ENCODE data around the gene SNRPB2. TPM values are rescaled to one million over a fixed set of nuclear protein-coding genes. Genes with fewer than 3 reads are reported as not detected.

SNRPB2 gene
- total RNA-seq, 4 donors from 2014 or later, result 8.2 to 59.5 (median 36.4) TPM

DNA sequence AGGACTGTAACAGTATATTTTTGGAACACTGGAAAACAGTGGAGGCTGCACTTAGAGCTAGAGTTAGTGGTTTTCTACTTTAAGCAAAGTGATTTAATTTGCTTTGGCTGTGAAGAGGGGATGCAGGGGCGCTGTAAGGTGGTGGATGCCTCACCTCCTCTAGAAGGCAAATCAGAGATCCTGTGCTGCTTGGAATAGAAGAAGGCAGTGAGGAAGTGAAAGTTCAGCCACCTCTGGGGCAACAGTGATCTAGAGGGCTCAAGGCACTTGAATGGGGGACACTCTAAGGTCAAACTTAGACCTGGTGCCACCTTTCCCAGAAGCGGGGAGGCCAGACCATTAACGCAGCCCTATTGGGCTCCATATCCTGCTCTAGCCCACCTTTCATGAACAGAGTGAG is 19.0 kb upstream of the SNRPB2 start:
- Histone ChIP-seq H3K9me3 (no peaks in the 10 kb centered on the region), H3K4me1 (no peaks in the 10 kb centered on the region), H3K36me3 (no peaks in the 10 kb centered on the region), H3K4me3 (no peak overlapping the region), H3K27me3 (no peaks in the 10 kb centered on the region), H3K27ac (no peak overlapping the region)
- intact Hi-C loops (cut with DNase I; ENCODE audit: low total_unique reads), result no loop called here
- no peak for DNase-seq
- no peak for TF ChIP-seq POLR2A (IDR thresholded peaks at IDR 0.05)
- TF ChIP-seq, protein P1, sequence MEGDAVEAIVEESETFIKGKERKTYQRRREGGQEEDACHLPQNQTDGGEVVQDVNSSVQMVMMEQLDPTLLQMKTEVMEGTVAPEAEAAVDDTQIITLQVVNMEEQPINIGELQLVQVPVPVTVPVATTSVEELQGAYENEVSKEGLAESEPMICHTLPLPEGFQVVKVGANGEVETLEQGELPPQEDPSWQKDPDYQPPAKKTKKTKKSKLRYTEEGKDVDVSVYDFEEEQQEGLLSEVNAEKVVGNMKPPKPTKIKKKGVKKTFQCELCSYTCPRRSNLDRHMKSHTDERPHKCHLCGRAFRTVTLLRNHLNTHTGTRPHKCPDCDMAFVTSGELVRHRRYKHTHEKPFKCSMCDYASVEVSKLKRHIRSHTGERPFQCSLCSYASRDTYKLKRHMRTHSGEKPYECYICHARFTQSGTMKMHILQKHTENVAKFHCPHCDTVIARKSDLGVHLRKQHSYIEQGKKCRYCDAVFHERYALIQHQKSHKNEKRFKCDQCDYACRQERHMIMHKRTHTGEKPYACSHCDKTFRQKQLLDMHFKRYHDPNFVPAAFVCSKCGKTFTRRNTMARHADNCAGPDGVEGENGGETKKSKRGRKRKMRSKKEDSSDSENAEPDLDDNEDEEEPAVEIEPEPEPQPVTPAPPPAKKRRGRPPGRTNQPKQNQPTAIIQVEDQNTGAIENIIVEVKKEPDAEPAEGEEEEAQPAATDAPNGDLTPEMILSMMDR (IDR thresholded peaks at IDR 0.05), result no peak

DNA sequence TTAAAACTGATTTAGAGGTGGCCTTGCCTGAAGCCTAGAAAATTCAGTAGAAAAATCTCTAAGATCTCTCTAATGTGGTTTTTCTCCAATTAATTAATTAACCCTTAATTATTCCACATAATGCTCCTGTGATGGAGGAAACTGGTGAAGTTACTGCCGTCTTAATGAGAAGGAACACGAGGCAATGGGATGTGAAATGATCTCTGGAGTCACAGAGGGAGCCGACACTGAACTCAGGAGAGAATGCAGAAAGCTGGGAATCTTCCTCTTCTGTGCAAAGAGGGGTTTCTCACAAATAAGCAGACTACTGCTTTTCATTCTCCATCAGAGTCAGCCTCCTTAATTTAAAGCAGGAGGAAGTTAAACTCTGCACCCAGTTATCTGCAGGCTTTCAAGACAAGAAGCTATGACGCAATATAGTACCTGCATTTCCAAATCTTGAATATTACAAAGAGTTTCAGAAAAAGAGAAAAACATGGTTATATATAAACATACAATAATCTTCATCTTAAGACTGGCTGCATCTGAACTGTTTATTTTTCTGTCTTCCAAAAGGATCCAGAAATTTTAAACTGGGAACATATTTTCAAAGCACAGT is 18.1 kb upstream of the SNRPB2 start:
- H3K27ac ChIP-seq, result no peak overlapping the region
- H3K4me3 ChIP-seq, result no peak overlapping the region
- H3K27me3 ChIP-seq, result no peaks in the 10 kb centered on the region
- H3K4me1 ChIP-seq, result no peaks in the 10 kb centered on the region
- intact Hi-C loops (cut with DNase I; ENCODE audit: low total_unique reads), result no loop called here
- no peak for DNase-seq
- no peaks in the 10 kb centered on the region for H3K9me3 ChIP-seq
- no peaks in the 10 kb centered on the region for H3K36me3 ChIP-seq
- TF ChIP-seq, protein P1 (IDR thresholded peaks at IDR 0.05), result no peak
- no peak for TF ChIP-seq POLR2A (IDR thresholded peaks at IDR 0.05)

- Histone ChIP-seq H3K36me3 (no peaks in the 10 kb centered on the region), H3K27ac (no peak overlapping the region), H3K4me3 (no peak overlapping the region), H3K9me3 (no peaks in the 10 kb centered on the region), H3K27me3 (no peaks in the 10 kb centered on the region), H3K4me1 (no peaks in the 10 kb centered on the region)
- intact Hi-C loops (cut with DNase I; ENCODE audit: low total_unique reads), result no loop called here
- DNase-seq, result no peak
- TF ChIP-seq POLR2A (IDR thresholded peaks at IDR 0.05), result no peak
- TF ChIP-seq, protein P1 (IDR thresholded peaks at IDR 0.05), result no peak
These were observed 17.3 kb upstream of the SNRPB2 start for GRCh38 chr20:16712511-16712947.

GRCh38 chr20:16713066-16713465 is 16.8 kb upstream of the SNRPB2 start:
- Histone ChIP-seq H3K4me3 (no peak overlapping the region), H3K27ac (no peak overlapping the region), H3K9me3 (no peaks in the 10 kb centered on the region), H3K27me3 (no peaks in the 10 kb centered on the region), H3K36me3 (no peaks in the 10 kb centered on the region), H3K4me1 (no peaks in the 10 kb centered on the region)
- intact Hi-C loops (cut with DNase I; ENCODE audit: low total_unique reads), result no loop called here
- TF ChIP-seq, protein P1 (IDR thresholded peaks at IDR 0.05), result no peak
- no peak for TF ChIP-seq POLR2A (IDR thresholded peaks at IDR 0.05)
- DNase-seq, result no peak

DNA sequence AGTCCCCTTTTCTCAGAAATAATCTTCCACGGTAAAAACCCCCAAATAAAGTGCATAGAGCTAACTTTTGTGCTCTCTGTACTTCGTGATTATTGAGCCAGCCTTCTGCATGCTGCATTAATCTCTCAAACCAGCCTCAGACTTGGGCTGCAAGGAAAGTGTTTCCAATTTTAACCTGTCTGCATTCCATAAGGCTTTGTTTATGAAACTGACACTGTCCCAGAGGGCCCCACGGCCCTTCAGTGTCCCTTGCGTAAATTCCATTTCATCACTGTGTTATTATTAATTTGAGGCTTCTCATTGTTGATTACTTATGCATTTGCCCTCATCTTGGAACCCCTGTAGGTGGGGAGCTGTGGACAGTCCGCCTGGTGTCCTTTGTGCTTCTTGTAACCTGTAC is 15.6 kb upstream of the SNRPB2 start:
- Histone ChIP-seq H3K4me3 (no peak overlapping the region), H3K27me3 (no peaks in the 10 kb centered on the region), H3K4me1 (no peaks in the 10 kb centered on the region), H3K36me3 (no peaks in the 10 kb centered on the region), H3K27ac (no peak overlapping the region), H3K9me3 (no peaks in the 10 kb centered on the region)
- intact Hi-C loops (cut with DNase I; ENCODE audit: low total_unique reads), result no loop called here
- no peak for DNase-seq
- no peak for TF ChIP-seq POLR2A (IDR thresholded peaks at IDR 0.05)
- TF ChIP-seq, protein P1 (IDR thresholded peaks at IDR 0.05), result no peak
